HG02870 (cell line): ENCODE results near the gene ARMH3.
"Not testable (repeated sequence)": the region's sequence is repeated elsewhere in the genome, so short reads cannot be mapped to it uniquely, and the experiment has no call there.

Experiments used
- ATAC-seq: cut with Tn5 transposase; IDR thresholded peaks from one replicate; pipeline ENCODE4 v1.9.1; 2021; ENCODE audit warnings: mild to moderate bottlenecking, moderate library complexity; ENCODE audit not compliant: unreplicated experiment

The ARMH3 gene

DNA sequence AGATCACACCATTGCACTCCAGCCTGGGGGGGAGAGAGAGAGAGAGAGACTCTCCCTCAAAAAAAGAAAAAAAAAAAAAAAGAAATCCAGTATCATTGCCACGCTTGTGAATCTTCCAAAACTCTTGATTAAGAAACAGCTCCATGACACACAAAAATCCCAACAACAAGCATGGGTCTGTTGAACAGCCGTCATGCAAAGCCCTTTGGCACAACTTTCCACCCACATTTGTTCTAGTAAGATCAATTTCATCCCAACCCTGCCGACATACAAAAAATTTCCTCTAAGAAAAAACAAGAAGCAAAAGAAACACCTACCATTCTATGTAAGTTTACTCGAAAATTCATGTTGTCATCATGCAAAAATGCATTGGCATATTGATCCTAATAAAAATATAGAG lies 62.8 kb downstream of the ARMH3 start:
- ATAC-seq: no peak

DNA sequence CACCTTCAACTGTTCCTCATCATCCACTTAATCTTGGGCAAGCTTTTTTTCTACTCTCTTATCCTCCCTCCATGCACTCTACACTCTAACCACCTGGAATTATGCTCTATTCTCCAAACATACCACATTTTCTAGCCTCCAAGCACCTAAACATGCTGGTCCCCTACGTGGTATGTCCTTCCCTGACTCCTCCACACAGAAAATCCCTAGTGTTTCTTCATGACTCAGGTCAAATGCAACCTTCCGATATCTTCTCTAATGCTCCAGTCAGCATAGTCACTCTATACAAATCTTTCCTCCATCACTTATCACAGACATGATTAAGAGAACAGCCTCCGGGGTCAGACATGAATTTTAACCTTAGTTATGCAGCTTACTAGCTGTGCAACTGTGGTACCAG lies 68.8 kb downstream of the ARMH3 start:
- no peak for ATAC-seq

DNA sequence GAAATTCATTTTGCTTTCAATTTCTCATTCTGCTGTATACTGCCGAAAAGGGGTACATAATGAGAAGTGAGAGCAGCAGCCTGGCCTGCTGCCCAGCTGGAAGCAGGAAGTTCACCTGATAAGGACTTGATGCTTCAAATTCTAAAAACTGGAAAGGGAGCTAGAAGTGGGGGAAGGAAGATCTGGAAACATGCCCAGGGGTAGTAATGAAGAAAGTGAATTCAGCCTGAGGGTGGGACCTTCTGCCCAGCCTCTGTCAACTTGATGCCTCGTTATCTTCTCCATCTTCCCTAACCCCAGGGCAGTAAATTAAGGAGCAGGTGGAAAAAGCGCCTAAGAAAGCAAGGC lies 69.4 kb downstream of the ARMH3 start:
- no peak for ATAC-seq

DNA sequence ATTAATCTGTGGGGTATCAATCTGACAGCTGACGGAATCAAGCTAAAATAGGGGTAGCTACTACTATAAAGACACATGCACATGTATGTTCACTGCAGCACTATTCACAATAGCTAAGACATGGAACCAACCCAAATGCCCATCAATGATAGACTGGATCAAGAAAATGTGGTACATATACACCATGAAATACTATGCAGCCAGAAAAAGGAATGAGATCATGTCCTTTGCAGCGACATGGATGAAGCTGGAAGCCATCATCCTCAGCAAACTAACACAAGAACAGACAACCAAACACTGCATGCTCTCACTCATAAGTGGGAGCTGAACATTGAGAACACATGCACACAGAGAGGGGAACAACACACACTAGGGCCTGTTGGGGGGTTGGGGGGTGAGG lies 75.3 kb downstream of the ARMH3 start:
- not testable (repeated sequence) for ATAC-seq

DNA sequence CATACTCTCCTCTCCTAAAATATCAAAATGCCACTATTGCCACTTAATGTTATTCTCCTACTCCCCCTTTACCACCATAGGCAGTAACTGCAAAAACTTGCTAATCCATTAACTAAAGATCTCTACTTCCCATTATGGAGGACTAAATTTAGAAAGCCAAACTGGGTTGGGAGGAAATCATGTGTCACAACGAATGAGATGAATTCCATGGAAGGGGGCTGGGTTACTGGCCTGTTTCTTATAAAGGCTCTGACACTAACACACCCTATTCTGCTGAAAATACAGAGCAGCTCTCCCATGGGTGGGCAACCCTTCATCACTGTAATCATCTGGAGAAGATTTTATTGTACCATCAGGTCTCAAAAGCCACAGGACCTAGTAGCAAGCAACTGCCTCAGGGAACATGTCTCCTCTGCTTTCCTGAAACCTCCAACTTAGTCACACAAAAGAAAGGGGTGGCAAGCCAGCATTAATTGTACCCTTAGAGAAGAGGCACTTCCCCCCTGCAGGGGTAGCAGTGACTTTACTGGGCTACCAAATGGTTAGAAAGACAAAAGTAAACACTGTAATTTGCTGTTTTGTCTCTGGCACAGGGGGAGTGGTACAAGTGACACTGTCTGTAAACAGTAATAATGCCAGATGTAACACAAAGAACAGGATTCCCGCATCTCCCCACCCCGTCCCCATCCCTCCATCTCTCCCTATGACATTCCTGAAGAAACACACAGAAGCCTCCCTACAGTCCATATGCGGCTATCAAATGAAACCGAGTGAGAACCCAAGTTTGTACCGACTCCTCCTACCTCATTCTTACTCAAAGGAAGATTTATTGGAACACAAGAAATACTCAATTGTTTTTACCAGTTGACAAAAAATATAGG lies 81.6 kb downstream of the ARMH3 start:
- ATAC-seq: no peak

DNA sequence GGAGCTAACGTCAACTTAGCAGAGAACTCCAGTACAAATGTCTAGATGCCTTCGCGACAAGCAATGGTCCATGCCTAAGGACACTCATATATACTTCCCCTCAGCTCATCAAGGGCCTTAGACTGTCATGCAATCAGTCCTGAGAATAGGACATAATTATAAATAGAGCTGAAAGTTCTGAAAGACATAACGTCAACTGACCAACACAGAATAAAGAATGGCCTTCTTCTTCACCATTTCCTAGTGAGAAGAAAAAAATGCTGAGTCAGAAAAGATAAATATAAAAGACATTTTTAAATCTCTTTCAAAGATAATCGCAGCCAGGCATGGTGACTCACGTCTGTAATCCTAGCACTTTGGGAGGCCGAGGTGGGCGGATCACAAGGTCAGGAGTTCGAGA lies 83.2 kb downstream of the ARMH3 start:
- no peak for ATAC-seq

DNA sequence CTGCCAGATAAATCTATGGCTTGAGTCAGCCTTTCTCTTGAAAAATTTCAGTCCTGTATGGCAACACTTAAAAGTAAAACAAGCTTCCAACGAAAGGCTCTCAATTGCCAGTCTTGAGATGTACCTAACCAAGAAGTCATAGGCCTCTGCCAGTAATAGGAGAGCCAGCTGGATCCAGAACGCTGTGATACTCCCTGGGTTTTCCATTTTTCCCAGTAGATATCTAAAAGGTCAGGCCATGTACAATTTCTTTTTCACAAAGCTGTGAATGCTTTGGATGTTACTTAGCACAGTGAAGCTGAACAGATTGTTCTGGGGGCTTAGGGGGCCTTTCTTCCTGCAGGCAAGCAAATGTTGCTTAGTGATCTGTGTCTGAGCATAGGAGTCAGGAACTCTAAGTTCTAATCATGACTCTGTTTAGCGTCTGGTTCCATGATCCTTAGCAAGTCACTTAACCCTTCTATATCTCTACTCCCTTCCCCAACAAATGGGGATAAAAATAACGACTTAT lies 86.5 kb downstream of the ARMH3 start:
- no peak for ATAC-seq

DNA sequence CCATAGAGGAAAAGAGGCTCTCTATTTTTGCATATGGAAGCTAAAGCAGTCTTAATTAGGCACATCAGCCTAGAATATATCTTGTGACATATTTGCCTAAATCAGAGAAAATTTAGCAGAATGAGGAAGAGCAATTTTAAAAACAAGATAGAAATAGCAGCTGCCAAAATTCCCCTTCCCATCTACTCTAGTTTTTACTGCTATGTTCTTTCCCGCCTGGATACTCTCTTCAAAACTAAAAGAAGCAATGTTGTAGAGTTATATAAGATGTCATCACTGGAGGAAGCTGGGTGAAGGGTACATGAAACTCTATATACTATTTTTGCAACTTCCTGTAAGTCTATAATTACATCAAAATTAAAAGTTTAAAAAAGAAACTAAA lies 87.0 kb downstream of the ARMH3 start:
- ATAC-seq: no peak

DNA sequence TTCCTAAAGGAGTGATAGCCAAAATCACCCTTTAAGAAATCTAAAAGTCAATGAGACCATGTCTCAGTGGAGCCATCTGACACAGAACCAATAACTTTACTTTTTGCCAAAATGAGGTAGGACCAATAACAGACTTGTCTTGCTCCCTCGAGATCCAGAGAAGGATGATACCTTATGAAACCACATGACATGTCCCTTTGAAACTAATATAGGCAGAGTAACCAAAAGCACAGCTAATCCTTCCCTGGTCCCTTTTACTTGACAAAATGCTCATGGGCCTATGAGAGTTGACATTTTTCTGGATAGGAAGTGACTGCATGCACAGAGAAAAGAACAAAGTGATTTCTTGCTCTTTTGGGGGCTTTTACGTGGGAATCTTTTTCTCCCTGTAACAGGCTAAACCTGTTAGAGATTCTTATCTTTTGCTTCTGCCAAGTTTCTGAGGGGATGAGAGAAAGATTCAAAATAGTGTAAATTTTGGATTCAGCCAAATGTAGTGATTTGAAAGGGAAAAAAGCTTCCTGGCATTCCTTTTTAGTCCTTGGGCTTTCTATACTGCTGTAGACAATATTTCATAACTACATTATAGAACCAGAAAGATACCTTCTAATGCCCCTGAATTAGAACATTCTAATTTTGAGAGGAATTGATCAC lies 87.6 kb downstream of the ARMH3 start:
- no peak for ATAC-seq

DNA sequence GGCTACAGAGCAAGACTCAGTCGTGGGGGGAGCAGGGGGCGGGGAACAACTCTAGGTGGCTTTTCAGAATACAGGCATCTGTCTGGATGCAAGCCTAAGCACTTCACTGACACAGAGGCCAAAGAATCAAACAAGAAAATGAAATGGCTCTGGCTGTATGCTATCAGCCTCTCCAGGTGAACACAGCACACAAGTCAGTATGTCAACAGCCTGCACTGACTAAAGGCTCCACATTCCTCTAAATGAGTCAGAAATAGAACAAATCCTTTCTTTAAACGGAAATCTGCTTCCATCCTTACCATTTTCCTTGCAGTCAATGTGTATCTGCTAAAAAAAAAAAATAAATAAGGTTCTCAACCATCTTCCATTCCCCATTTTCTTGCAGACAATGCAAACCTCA lies 88.3 kb downstream of the ARMH3 start:
- no peak for ATAC-seq

DNA sequence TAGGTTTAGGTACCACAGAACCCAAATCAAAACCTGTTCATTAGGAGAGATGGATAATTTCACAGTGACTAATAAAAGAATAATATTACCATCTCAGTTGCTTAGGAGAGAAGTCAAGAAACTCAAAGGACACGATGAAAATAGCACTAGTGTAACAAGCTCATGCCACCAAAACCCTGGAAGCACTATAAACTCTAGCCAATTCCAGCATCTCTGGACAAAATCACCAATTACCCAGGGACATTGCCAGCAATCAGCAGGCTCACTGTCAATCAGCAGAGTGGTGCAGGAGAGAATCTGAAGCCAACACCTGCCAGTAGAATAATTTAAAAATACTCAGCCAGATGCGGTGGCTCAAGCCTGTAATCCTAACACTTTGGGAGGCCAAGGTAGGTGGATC lies 88.9 kb downstream of the ARMH3 start:
- no peak for ATAC-seq

DNA sequence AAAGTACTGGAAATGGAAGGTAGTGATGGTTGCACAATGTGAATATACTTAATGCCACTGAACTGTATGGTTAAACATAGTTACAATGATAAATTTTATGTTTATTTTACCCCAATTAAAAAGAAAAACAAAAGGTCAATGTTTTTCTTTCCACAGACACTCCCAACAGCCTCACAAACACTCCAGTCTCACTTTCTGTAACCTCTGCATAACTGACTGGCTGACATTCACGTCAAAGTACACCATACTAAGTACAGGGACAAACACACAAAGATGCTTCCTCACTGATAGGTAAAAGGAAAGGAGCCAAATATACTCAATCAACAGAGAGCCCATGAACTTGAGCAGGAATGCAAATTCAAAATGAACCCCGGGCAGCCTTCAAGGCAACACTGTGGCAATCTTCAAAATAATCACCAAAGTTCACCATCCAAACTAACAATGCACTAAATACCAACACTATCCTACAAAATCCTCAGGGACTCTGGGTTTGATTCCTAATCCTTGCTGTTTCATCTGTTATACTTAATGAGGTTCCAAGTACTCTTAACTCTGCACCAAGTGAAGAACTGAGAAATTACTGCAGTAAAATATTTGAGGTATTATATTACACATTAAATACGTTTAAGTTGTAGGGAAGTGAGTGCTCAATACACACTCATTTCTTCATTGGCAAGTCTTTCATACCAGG lies 90.8 kb downstream of the ARMH3 start:
- ATAC-seq: no peak

DNA sequence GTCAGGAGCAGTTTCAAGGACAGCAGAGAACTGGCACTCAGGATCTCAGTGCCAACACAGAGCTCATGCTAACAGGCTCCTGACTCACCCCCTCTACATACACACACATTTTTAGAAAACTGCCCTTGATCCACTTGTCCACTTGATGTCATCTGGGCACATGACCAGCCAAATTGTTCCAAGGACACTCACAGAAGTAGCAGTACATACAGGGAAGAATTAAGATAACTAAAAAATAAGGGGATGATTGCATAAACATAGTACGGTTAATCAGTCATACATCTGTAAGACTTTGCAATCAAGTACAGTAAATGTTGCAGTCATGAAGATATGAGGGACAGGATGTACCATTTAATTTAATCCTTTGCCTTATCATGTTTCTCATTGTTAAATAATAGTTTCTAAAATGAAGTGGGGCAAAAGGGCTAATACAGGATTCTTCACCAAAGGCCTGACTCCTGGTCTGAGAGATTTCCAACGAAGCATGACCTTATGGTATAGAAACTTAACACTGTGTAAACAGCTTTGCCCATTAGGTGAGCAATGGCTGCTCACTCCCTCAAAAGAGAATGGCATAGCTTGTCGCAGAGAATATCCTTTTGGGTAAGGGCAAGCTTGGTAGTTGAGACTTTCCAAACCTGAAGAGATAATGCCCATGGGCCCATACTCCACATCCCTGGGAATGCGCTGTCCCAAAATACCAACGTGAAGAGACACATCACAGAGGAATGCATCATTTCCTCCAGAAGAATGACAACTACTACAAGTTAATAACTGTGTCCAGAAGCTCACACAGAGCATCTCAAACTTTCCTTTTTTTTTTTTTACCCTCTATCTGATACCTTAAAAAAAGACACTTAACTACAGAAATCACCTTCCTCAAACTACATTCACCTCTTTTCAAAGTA lies 94.1 kb downstream of the ARMH3 start:
- no peak for ATAC-seq

DNA sequence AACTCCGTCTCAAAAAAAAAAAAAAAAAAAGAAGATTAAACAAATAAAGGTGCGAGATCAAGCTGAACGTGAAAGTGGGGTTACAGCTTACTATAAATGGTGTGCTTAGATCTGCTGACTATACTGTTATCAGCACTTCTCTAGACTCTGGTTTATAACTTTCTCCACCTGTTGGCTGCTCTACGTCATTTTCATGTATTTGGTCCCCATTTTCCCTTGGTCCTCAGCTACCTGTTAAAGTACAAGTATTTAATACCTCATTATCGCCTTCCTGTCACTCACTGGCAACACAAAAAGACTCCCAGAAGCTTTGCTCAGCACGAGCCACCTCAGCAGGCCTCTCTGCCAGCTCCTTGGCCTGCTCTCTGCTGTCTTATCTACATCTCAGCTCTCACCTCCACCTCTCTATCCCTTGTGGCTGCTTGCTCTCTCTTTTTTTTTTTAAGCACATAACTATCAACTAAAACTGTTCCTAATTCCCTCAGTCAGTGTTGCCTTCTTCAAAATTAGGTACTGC lies 95.0 kb downstream of the ARMH3 start:
- no peak for ATAC-seq

DNA sequence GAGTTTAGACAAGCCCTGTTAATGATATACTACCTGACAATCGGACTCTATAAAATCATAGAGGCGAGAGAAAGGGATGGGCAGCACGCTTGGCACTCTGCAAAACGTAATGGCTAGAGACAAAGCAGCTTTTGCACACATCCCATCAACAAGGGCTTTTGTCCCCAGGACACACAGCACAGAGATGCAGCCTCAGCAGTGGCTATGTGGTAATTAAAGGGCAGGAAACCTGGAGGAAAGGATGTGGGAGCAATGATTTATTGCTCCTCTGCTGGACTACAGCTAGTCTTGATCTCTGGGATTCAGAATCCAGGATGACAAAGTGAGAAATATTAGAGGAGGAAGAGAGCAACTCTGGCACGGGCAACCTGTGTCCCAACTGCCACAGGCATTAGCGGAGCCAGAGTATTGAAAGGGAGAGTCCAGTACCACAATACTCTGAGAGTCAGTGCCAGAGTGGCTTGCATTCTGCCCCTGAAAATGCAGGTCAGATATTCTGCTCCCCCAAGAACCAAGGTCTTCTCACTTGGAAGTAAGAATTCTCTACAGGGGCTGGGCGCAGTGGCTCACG lies 96.5 kb downstream of the ARMH3 start:
- no peak for ATAC-seq

DNA sequence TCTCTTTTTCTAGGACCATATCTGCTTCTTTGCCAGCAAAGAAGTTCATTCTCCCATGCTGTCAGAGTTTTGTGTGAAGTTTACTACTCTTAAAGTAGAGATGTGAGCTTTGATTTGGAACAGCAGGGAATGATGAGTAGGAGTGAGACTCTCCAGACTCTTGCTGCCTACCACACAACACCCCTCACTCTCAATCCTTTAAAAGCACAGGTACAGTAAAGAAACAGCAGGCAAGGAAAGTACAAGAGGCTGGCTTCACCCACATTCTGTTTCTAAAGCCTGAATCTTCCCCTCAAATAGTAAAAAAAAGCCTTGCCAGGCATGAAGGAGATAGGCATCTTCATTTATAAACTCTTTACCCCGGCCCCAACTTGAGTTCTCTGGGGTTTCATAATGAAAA lies 97.3 kb downstream of the ARMH3 start:
- no peak for ATAC-seq

DNA sequence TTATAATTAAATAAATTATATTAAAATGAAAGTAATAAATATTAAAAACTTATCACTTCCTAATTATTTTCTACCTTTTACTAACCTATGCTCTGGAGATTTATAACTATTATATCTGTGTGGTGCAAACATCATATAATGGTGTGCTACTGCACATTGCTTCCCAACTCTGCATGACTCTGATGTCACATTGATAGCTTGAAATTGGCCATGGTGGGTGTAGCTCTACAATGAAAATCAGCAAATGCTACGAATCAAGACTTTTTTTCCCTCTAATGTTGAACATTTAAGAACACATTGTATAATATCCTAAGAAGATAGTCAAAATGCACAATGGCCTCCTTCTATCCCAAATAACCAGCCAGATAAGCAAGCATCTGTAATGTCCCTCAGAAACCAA lies 99.1 kb downstream of the ARMH3 start:
- no peak for ATAC-seq

DNA sequence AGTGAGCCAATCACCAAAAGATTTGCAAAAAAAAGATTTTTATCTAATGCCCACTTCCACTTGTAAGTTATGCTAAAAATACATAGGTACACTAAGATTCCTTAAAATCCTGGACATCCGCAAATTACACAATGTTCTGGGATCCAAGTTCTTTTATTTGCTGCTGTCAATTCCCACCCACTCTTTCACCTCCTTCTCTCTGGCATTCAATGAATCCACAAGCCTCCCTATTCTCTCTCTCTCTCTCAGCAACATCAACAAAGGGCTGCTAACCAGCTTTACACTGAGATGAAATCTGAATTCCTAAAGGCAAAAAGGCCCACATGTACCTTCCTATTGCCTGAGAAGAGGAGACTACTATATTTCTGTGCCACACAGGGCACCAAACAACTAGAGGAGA lies 99.9 kb downstream of the ARMH3 start:
- no peak for ATAC-seq

DNA sequence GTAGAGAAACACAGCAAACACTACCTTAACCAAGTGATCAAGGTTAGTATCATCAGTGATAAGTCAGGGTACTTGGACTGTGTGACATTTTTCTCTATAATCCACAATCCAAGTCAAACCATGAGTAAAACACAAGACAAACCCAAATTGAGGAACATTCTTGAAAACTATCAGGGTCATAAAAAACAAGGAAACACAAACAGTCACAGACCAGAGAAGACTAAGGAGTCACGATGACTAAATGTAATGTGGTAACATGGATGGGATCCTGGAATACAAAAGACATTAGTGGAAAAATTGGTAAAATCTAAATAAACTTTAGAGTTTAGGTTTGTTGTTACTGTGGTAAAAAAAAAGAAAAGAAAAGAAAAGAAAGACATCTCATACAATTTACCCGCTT lies 103.8 kb downstream of the ARMH3 start:
- ATAC-seq: no peak

DNA sequence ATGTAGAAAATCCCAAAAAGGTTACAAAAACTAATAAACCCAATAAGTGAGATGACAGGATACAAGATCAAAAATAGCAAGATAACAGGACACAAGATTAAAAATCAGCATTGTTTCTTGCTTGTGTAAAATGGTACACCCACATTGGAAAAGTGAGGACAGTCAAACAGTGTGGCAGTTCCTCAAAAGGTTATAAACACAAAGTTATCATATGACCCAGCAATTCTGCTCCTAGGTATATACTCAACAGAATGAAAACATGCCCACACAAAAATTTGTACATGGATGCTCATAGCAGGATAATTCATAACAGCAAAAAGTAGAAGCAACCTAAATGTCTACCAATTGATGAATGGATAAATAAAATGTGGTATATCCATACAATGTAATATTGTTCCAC lies 105.8 kb downstream of the ARMH3 start:
- ATAC-seq: no peak
